ENCODE results near the gene ATP8B4. TPM values are rescaled to one million over a fixed set of nuclear protein-coding genes. Genes with fewer than 3 reads are reported as not detected.

The ATP8B4 gene
- total and polyA plus RNA-seq, 2 donors from 2014 or later: 2.1 to 12.5 TPM

- DNase-seq (no peak), FAIRE-seq (no peak)
- Histone ChIP-seq H3K36me3 (ENCODE audit: control insufficient read depth in 2 of 3, insufficient read depth in 3 of 3, low read length in 3 of 3) (no peaks in the 10 kb centered on the region), H3K9ac (ENCODE audit: low read length in 3 of 3) (no peak overlapping the region), H3K27me3 (ENCODE audit: control insufficient read depth, insufficient read depth, low read length) (no peaks in the 10 kb centered on the region), H3K27ac (ENCODE audit: low read depth in 2 of 2, low read length in 2 of 2) (no peak overlapping the region), H3K4me3 (ENCODE audit: low read length in 3 of 3) (no peak overlapping the region), H3K4me1 (ENCODE audit: control insufficient read depth in 2 of 3, insufficient read depth in 2 of 3, low read depth in 1 of 3, low read length in 3 of 3) (no peaks in the 10 kb centered on the region), H3K9me3 (ENCODE audit: control insufficient read depth in 2 of 3, insufficient read depth in 1 of 3, low read length in 3 of 3) (no peaks in the 10 kb centered on the region)
- TF ChIP-seq CTCF (IDR thresholded peaks at IDR 0.05; ENCODE audit: borderline replicate concordance, extremely low read depth, insufficient read depth): no peak
- intact Hi-C loops (cut with DNase I): no loop called here
Measured at GRCh38 chr15:49864251-49864650, 254.8 kb downstream of the ATP8B4 start.

GRCh38 chr15:49863431-49864224 is 255.4 kb downstream of the ATP8B4 start:
- no peaks in the 10 kb centered on the region for H3K4me1 ChIP-seq (ENCODE audit: control insufficient read depth in 2 of 3, insufficient read depth in 2 of 3, low read depth in 1 of 3, low read length in 3 of 3)
- H3K36me3 ChIP-seq (ENCODE audit: control insufficient read depth in 2 of 3, insufficient read depth in 3 of 3, low read length in 3 of 3): no peaks in the 10 kb centered on the region
- H3K9ac ChIP-seq (ENCODE audit: low read length in 3 of 3): no peak overlapping the region
- no peak for TF ChIP-seq CTCF (IDR thresholded peaks at IDR 0.05; ENCODE audit: borderline replicate concordance, extremely low read depth, insufficient read depth)
- FAIRE-seq: peak; percentile 61
- peak overlapping the region in 1 of 2 donors; percentile 23 for H3K27ac ChIP-seq (ENCODE audit: low read depth in 2 of 2, low read length in 2 of 2)
- H3K4me3 ChIP-seq (ENCODE audit: low read length in 3 of 3): no peak overlapping the region
- no peaks in the 10 kb centered on the region for H3K27me3 ChIP-seq (ENCODE audit: control insufficient read depth, insufficient read depth, low read length)
- no peak for DNase-seq
- no peaks in the 10 kb centered on the region for H3K9me3 ChIP-seq (ENCODE audit: control insufficient read depth in 2 of 3, insufficient read depth in 1 of 3, low read length in 3 of 3)
- intact Hi-C loops (cut with DNase I): no loop called here

- TF ChIP-seq CTCF (IDR thresholded peaks at IDR 0.05; ENCODE audit: borderline replicate concordance, extremely low read depth, insufficient read depth): no peak
- H3K4me1 ChIP-seq (ENCODE audit: control insufficient read depth in 2 of 3, insufficient read depth in 2 of 3, low read depth in 1 of 3, low read length in 3 of 3): no peaks in the 10 kb centered on the region
- peak overlapping the region in 1 of 2 donors; percentile 9 for H3K27ac ChIP-seq (ENCODE audit: low read depth in 2 of 2, low read length in 2 of 2)
- FAIRE-seq (no peak), DNase-seq (no peak)
- no peaks in the 10 kb centered on the region for H3K27me3 ChIP-seq (ENCODE audit: control insufficient read depth, insufficient read depth, low read length)
- intact Hi-C loops (cut with DNase I): no loop called here
- no peaks in the 10 kb centered on the region for H3K9me3 ChIP-seq (ENCODE audit: control insufficient read depth in 2 of 3, insufficient read depth in 1 of 3, low read length in 3 of 3)
- no peaks in the 10 kb centered on the region for H3K36me3 ChIP-seq (ENCODE audit: control insufficient read depth in 2 of 3, insufficient read depth in 3 of 3, low read length in 3 of 3)
- H3K4me3 ChIP-seq (ENCODE audit: low read length in 3 of 3): no peak overlapping the region
- H3K9ac ChIP-seq (ENCODE audit: low read length in 3 of 3): no peak overlapping the region
Measured at GRCh38 chr15:49860101-49860500, 258.9 kb downstream of the ATP8B4 start.

Data from kidney (tissue), 14 donors.